ENCODE measurements around the gene BAG1.

- no peak for TF ChIP-seq CTCF (IDR thresholded peaks at IDR 0.05; ENCODE audit: insufficient read depth, low read depth, low read length)
- no peak for TF ChIP-seq EZH2 (IDR thresholded peaks at IDR 0.05; ENCODE audit: insufficient read depth, low read length)
Observed at GRCh38 chr9:33273972-33274328, 9.4 kb upstream of the BAG1 start.

Measured in astrocyte (in vitro differentiated cells and primary cell).